Dedifferentiated amniotic fluid mesenchymal stem cell (primary cell): ENCODE measurements around the gene EEA1.
"Not testable (repeated sequence)": the region's sequence is repeated elsewhere in the genome, so short reads cannot be mapped to it uniquely, and the experiment has no call there.

Experiments
- DNase-seq: peaks from one replicate; pipeline ENCODE4 v3.0.0-alpha.2; 2016; ENCODE audit errors: extremely low spot score

The EEA1 gene

DNA sequence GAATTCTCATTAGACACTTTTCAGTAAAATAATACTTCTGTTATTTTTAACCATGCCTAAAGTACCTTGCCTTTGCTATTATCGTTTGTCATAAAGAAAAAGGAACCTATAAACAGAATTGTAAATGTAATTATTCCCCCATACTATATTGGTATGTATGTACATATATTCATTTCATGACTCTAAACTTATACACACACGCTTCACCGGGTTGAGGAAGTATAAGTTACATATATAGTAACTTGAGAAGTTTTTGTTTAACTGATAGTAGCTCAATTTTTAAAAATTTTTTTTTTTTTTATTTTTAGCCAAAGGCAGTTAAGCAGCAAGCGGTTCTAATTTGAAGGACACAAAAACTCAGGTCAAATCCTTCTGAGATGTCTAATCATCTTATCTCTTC is 118.7 kb downstream of the EEA1 start:
- DNase-seq = no peak

DNA sequence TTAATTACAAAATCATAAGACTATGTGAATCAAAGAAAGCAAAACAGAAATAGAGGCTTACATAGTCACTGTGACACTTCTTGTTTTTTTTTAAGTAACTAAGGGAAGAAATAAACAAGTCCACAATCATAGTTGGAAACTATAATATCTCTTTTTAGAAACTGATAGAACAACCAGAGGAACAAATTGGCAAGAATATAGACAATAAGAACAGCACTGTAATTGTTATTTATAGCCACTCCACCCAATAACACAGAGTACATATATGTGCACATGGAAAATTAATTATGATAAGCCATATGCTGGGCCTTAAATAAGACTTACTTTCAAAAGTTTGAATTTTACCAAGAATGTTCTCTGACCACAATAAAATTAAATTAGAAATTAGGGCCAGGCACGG is 125.2 kb downstream of the EEA1 start:
- DNase-seq = no peak

DNA sequence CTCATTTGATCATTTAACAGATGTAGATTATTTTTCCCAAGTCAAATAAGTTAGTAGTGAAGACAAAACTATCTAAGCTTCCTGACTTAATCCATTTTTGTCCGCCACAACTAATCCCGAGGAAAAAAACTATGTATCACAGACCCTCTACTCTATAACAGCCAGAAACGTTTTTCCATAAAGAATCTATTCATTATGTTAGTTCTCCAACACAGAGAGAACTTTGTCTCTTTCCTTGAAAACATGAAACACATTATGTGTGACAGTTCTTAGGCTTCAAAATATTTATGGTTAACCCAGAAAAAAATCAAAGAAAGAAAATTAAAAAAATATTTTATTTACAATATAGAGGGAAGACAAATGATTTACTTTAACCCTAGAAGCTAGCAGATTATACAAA is 126.2 kb downstream of the EEA1 start:
- DNase-seq = no peak

DNA sequence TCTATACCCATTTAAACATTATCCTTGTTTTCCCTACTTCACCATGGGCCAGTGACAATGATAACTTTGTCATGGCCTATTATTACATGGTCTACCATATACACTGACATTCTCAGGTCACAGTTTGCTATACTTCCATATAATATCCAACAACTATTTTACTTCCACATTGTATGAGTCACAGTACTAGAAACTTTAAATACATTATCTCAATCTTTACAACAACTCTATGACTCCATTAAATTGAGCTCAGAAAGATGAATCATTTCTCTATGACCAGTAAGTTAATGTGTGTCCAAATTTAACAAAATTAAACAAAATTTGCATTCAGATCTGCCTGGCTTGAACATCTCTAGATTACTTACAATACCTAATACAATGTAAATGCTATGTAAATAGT is 132.4 kb downstream of the EEA1 start:
- no peak for DNase-seq

DNA sequence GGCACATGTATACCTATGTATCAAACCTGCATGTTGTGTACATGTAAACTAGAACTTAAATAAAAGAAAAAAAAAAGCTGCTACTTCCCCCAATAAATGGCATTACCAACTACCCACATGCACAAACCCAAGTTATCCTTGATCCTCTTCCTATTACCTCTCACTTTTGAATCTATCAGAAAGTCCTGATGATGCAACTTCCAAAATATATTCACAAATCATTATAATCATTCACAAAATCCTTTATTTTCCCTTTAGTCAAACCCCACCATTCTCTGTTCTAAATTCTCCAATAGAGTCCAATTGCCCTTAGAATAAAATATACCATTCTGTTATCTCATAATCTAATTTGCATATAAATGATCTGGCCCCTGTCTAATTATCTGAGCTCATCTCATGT is 134.3 kb downstream of the EEA1 start:
- DNase-seq = no peak

DNA sequence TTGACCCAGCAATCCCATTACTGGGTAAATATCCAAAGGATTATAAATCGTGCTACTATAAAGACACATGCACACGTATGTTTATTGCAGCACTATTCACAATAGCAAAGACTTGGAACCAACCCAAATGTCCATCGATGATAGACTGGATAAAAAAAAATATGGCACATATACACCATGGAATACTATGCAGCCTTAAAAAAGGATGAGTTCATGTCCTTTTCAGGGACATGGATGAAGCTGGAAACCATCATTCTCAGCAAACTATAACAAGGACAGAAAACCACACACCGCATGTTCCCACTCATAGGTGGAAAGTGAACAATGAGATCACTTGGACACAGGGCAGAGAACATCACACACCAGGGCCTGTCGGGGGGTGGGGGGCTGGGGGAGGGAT is 134.7 kb downstream of the EEA1 start:
- DNase-seq = not testable (repeated sequence)

DNA sequence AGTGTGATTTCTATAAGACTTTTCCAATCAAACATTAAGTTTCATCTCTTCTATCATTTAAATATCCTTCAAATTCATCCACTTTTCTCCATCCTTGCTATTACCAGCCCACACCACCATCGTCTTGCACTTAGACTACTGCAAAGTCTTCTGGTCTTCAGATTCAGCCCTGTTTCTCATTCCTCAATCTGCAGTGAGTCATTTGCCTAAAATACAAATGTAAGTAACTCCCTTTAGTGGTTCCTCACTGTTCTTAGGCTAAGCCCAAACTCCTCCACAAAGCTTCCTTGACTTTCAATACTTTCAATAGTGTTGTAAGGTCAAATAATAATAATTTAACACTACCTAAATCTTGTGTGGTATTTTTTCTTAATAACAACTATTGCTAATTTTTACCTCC is 143.1 kb downstream of the EEA1 start:
- no peak for DNase-seq

DNA sequence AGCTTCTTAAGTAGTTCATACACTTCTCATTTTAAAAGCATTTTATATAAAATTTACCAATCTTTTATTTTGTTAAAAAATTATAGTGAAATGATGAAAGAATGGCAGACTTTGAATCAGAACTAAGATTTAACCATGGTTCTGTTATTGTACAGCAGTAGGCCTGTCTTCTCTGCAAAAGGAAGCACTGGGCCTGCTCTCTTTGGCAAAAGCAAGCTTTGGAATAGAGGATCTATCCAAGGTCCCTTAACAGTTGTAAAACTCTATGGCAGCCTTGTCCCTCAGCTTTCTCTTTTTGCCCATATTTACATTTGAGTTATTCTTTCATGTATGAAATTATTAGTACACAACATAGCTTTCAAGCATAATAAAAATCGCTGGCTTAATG is 143.5 kb downstream of the EEA1 start:
- DNase-seq = no peak

DNA sequence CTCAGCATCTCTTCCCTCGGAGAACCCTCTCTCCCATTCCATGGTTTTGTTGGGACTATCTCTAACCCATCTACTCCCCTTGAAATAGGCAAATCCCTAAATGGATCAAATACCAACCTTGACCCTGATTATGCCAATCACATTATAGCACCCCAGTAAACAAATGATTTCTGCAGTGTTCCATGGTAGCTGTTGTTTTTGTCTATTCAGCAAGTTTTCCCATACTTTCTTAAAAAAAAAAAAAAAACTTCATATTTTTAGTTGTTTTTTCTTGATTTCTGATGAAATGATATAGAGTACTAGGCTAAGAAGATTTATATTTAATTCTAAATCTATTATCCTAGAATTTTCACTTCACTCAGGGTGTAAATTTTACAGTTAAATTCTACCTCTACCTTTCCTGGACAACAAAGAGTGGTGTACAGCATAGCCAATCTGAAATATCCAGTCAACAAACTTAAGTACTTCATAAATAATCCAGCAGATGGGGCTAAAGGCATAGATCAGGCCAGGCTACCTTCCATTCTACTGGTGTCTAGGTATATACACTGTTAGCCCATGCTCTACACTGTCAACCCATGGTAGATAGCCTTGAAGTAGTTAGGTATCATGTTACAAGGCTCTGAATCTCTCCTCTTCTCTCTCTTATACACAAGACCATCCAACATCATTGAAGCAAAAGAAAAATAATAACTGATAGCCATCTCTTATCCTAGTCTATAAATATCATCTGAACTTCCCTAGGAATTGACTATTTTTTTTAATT is 144.1 kb downstream of the EEA1 start:
- peak; percentile 60 for DNase-seq

DNA sequence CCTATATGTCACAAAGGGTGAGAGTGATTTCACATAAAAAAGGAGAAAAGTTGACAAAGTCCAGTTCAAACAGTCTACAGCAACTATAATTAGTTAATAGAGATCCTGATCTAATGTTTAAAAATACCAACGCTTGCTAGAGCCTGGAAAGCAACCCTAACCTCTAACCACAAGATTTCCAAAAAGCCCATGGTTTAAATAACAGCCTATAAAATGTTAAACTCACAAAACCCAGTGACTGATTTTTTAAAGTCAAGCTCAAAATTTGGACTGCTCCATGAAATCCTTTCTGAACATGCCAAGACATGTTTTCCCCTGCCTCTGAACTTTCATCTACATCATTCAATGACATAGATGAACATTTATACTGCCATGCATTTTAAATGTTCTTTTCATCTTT is 144.7 kb downstream of the EEA1 start:
- peak; percentile 65 for DNase-seq

DNA sequence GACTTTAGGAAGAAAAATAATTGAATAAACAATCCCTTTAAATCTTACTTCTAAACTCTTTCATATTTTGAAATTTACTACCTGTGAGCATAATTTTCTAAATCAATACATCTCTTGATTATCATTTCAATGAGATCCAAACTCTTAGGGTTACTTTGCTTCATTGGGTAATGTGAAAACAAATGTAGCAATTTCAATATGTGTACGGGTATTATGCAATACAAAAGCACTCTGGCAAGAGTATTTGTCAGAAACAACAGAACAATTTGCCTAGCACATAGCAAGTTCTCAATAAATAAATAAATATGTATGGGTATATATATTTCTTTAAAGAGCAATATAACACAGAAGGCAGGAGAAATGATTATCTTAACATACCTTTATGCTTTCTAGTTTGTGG is 149.2 kb downstream of the EEA1 start:
- DNase-seq = no peak

DNA sequence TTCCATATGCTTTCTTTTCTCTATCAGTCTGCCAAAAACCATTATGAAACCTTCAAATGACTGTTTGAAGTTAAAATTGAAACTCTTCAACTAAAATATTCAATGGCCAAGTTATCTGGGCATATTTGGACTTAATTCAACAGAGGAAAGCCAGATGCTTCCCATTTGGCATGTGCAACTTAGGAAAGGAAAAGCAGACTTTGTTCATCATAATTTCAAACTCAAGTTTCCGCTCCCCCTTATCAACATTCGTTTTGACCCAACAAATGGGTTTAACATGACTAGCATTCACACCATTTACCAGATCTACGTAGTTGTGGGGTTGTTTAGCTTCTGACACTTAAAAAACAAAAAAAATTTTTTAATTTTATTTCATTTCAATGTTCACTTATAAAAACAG is 150.6 kb downstream of the EEA1 start:
- DNase-seq = no peak

DNA sequence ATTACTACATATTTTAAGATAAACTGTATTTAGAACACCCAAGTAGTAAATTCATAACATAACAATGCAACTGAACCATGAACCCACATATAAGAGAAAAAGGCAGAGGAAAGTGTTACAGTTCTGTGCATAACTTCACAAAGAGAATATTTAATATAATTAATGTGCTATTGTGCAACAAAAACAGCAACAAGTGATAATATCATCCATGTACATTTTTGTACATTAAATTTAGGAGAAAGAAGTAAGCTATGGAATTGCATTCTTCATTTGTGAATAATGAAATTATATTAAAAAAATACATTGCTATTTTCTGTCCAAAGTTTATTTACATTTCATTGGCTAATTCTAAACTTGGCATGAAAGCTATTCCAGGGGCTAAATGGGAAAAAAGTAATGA is 153.7 kb downstream of the EEA1 start:
- DNase-seq = no peak

DNA sequence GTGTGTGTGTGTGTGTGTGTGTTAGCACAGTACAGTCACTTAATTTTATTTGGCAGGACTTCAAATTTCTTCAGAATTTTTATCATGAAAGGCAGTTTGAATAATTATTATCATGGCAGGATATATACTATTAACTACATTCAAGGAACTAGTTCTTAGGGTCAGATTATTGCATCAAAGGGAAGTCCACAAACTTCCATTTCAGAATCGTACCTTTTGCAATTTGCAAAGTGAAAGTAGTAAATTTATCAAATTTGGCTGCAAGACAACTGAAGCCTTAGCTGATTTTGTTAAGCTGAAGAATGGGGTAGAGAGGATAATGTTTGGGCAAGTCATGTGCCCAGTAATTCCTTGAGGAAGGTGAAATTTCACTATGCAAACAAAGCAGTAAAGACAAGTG is 158.1 kb downstream of the EEA1 start:
- no peak for DNase-seq

DNA sequence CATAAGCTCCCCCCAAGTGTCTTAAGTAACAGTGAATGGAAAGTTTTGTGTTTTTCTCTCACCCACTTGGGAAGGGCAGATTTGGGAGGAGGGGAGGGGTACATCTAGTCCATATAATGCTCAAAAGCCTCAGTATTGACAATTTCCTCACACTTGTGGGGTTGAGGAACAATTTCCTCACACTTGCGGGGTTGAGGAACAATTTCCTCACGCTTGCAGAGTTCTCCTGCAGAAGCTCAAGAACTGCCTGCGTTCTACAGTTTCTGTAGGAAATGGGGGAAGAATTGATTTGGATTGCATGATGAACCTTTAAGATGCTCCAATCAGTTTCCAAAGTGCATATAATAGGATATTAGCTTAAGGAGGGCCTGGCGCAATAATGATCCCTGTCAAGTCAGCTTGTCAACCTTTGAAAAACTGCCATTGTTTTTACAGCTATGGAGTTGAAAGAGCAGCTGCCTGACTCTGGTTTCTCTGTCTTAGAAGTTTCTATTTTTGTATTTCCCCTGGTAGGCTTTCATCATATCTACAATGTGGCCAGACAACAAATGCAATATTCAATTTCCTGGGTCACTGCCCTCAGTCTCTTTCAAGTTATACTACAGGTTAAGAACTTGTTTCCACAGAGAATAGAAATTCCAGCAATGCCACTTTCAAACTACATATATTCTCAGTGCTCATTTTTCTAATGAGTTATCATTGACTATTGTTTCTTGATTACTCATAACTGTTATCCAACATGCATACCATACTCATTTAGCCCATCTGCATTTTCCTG is 159.8 kb downstream of the EEA1 start:
- no peak for DNase-seq

DNA sequence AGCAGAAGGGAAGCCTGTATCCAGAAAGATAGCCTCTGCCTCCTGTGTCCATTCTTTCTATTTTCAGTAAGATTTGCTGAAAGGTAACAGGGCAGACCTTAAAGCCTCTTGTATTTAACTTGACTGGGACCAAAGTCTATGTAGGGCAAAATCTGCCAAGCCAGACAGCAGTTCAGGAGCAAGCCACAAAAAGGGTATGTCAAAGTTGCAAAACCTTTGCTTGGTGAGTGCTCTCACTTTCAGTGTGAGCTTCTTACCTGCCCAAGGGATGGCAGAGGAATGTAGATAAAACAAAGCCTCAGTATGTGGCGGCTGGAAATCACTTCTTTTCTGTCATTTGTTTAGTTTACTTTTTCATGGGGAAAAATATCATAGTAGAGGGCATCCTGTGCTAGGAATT is 163.2 kb downstream of the EEA1 start:
- DNase-seq = no peak

DNA sequence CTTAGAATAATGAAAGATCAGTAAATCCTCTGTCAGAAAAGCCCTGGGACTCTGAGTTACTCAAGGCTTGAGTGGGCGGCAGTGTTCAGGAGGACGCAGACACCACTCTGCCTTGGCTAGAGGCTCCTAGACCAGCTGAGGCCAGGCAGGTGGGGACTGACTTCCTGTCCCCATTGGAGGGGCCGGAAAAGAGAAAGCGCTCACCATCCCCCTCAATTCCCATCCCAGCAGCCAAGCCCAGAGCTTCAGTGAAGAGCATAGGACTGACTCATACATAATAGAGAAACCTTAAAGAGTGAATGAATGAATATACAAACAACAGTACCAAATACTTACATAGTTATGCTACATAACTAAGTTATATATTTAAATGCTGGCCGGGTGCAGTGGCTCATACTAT is 164.3 kb downstream of the EEA1 start:
- no peak for DNase-seq

DNA sequence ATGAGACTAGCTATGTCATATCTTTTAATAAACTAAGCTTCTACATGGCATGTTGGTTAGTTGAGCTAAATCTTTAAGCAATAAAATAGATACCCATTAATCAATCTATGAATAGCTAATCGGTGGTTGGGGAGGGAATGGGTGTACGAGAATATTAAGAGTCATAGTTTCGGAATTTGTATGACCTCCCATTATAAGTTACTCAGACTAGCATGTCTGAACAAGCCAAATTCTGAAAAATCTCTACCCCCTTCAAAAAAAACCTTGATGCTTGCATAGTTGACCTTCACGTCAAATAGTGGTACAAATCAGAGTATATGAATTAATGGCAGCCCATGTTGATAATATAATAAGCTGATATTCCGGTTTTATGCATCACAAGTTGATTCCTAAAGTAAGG is 166.3 kb downstream of the EEA1 start:
- DNase-seq = no peak

DNA sequence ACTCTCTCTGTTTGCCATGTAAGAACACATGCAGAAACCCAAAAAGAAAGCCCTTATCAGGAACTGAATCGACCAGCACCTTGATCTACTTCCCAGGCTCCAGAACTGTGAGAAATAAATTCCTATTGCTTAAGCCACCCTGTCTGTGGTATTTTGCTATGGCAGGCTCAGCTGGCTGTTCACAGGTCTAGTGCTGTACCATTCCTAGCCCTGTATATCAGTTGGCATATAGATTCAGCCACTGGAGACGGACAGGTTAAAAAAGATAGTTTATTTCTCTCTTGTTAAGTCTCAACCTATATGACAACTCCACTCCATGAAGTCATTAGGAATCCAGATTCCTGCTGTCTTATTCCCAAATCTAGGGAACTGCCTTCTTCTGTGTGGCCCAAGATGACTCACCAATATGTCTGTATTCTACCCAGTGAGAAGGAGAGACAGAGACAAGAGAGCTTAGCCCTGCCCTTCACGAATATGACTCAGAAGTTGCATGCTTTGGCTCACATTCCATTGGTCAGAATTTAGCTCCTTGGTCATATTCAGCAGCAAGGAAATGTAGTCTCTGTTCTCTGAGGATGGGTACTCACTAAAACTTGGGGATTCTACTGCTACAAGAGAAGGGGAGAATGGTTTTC is 169.3 kb downstream of the EEA1 start:
- peak; percentile 83 for DNase-seq

DNA sequence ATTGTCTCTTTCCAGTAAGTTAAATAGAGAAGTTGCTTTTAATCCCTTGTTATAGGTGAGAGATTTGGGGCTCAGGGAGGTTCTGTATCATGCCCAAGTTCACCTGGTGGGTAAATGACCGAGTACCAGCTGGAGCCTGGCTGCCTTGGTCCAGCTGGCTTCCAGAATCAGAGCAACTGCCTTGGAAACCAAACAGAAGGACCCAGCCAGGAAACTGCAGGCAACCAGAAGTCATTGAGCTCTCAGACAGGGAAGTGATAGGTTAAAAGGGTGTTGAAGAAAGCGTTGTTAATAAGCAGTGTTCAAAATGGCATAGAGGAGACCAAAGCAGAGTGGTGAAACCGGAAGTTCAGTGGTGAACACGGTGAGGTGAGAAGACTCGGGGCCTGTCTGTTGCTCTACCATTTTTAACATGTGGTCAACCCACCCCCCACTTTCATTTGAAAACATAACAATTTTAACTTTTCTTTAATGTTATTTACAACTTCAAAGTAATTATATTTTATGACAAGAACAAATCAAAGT is 171.4 kb downstream of the EEA1 start:
- no peak for DNase-seq

DNA sequence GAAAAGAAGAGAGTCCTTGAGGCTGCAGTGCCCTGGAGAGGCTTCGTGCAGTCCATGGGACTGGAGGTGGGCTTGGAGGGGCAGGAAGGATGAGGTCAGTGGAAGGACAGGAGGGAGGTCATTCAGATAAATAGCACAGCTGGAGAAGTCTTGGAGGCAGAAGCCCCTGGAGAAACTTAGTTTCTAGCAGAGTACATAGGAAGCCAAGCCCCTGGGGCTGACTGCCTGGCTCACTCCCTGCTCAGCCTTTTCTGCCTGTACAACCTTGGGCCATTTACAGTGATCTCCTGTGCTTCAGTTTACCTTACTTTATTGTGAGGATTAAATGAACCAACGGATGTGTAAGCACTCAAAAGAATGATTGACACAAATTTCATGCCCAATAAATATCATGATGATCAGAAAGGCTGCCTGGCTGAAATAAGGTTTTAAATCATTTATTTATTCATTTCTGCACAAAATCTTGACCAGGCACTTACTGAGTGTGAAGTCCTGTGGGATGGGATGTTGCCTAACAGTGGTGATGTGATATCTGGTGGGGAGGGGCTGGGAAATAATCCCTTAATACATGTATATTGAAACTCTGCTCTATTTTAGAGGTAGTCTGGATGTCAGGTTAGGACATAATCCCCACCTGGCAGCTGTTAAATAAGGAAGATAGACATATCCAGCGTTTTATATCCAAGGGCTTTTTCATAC is 172.0 kb downstream of the EEA1 start:
- DNase-seq = no peak
